Naive B cell (primary cell): Measurements from ENCODE around the gene KMT2C. TPM values are rescaled to one million over a fixed set of nuclear protein-coding genes. Genes with fewer than 3 reads are reported as not detected.
A peak's percentile ranks its signal among the peaks of the same experiment; 100 is the strongest.
"Not testable (repeated sequence)": the region's sequence is repeated elsewhere in the genome, so short reads cannot be mapped to it uniquely, and the experiment has no call there.

Experiments
- ATAC-seq, 2 donors: fragments of 150-1000 bp; cut with Tn5 transposase; 2 replicates each; pipeline ENCODE4 v1.10.0; 2021; ENCODE audit warnings: low read depth in 2 of 2, mild to moderate bottlenecking in 2 of 2, moderate library complexity in 2 of 2
- DNase-seq: peaks from one replicate; pipeline ENCODE4 v3.0.0; 2022
- H3K27ac Mint-ChIP-seq, 6 donors: one replicate each; pipeline ENCODE4 v1.8.0; 2020 to 2022; ENCODE audit warnings: mild to moderate bottlenecking in 6 of 6, mixed read lengths in 6 of 6, moderate library complexity in 5 of 6, inconsistent platforms in 2 of 6
- H3K27me3 Mint-ChIP-seq, 3 donors: one replicate each; pipeline ENCODE4 v1.8.0; 2021 to 2022; ENCODE audit warnings: mixed read lengths in 3 of 3, mild to moderate bottlenecking in 1 of 3
- H3K36me3 Mint-ChIP-seq, 2 donors: one replicate each; pipeline ENCODE4 v1.8.0; 2020 to 2022; ENCODE audit warnings: mixed read lengths in 2 of 2, inconsistent platforms in 1 of 2, mild to moderate bottlenecking in 1 of 2
- H3K4me1 Mint-ChIP-seq, 3 donors: one replicate each; pipeline ENCODE4 v1.8.0; 2020 to 2022; ENCODE audit warnings: mixed read lengths in 3 of 3, inconsistent platforms in 1 of 3, mild to moderate bottlenecking in 1 of 3, moderate library complexity in 1 of 3
- H3K4me3 Mint-ChIP-seq, 8 donors: one replicate each; pipeline ENCODE4 v1.8.0; 2020 to 2022; ENCODE audit warnings: mild to moderate bottlenecking in 8 of 8, mixed read lengths in 8 of 8, moderate library complexity in 8 of 8, inconsistent platforms in 2 of 8
- H3K9me3 Mint-ChIP-seq, 7 donors: one replicate each; pipeline ENCODE4 v1.8.0; 2020 to 2022; ENCODE audit warnings: mixed read lengths in 7 of 7, mild to moderate bottlenecking in 5 of 7, inconsistent platforms in 2 of 7, moderate library complexity in 1 of 7
- polyA plus RNA-seq, 6 donors: library from polyadenylated mRNA; unstranded; fragments of 300-500 nt; fragmentation: Illumina TruSeq; gene quantifications; one replicate each; pipeline ENCODE4 v1.2.3, GENCODE V29; 2021; ENCODE audit warnings: low read depth in 6 of 6

The KMT2C gene
- polyA plus RNA-seq, 6 donors from 2014 or later: 9.3 to 34.0 (median 16.3) TPM

DNA sequence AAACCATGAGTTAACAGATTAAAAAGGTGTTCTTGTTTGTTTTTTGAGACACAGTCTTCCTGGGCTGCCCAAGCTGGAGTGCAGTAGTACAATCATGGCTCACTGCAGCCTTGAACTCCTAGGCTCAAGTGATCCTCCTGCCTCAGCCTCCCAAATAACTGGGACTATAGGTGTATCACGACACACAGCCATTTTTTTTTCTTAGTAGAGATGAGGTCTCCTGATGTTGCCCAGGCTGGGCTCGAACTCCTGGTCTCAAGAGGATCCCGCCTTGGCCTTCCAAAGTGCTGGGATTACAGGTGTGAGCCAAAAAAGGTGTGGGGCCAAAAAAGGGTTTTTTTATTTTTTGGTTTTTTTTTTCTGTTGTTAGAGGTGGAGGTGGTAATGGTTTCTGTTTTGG, 29.3 kb downstream of the KMT2C start:
- Mint-ChIP-seq H3K4me1 (peaks cover 4 to 34% (median 10%) of the 10 kb centered on the region in 3 donors), H3K27me3 (no peaks in the 10 kb centered on the region), H3K27ac (no peak overlapping the region), H3K9me3 (peaks cover 0 to 37% (median 23%) of the 10 kb centered on the region in 7 donors), H3K4me3 (no peak overlapping the region), H3K36me3 (no peaks in the 10 kb centered on the region)
- no peak for DNase-seq
- peak in 1 of 2 donors; percentile 18 for ATAC-seq

DNA sequence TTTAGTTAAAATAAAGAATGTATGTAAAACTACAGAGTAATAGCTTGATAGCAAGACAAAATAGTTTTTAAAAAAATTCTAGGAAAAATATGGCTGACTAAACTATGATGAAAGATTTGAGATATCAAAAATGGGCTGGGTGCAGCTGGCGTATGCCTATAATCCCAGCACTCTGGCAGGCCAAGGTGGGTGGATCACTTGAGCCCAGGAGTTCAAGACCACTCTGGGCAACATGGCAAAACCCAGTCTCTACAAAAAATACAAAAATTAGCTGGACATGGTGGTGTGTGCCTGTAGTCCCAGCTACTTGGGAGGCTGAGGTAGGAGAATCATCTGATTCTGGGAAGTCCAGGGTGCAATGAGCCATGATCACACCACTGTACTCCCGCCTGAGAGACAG, 29.8 kb downstream of the KMT2C start:
- ATAC-seq: peak; percentile 10 to 14
- not testable (repeated sequence) for H3K4me3 Mint-ChIP-seq, H3K36me3 Mint-ChIP-seq, DNase-seq, H3K27me3 Mint-ChIP-seq
- Mint-ChIP-seq H3K9me3 (peaks cover 0 to 35% (median 23%) of the 10 kb centered on the region in 7 donors), H3K4me1 (peaks cover 0 to 30% (median 5%) of the 10 kb centered on the region in 3 donors), H3K27ac (peak overlapping the region in 1 of 6 donors; percentile 9)

DNA sequence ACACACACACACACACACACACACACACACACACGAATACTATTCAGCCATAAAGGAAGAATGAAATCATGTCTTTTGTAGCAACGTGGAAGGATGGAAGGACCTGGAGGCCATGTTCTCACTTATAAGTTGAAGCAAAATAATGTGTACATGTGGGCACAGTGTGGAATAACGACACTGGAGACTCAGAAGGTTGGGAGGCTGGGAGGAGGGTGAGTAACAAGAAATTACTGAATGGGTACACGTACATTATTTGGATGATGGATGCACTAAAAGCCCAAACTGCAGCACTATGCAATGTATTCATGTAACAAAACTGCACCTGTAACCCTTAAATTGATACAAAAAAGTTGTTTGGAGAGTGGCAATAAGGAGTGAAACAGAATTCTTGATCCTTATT, 32.1 kb downstream of the KMT2C start:
- Mint-ChIP-seq H3K4me3 (no peak overlapping the region), H3K27me3 (no peaks in the 10 kb centered on the region), H3K4me1 (peaks cover 7 to 34% (median 17%) of the 10 kb centered on the region in 3 donors), H3K9me3 (peaks cover 0 to 33% (median 23%) of the 10 kb centered on the region in 7 donors), H3K27ac (no peak overlapping the region), H3K36me3 (no peaks in the 10 kb centered on the region)
- ATAC-seq (no peak), DNase-seq (no peak)

DNA sequence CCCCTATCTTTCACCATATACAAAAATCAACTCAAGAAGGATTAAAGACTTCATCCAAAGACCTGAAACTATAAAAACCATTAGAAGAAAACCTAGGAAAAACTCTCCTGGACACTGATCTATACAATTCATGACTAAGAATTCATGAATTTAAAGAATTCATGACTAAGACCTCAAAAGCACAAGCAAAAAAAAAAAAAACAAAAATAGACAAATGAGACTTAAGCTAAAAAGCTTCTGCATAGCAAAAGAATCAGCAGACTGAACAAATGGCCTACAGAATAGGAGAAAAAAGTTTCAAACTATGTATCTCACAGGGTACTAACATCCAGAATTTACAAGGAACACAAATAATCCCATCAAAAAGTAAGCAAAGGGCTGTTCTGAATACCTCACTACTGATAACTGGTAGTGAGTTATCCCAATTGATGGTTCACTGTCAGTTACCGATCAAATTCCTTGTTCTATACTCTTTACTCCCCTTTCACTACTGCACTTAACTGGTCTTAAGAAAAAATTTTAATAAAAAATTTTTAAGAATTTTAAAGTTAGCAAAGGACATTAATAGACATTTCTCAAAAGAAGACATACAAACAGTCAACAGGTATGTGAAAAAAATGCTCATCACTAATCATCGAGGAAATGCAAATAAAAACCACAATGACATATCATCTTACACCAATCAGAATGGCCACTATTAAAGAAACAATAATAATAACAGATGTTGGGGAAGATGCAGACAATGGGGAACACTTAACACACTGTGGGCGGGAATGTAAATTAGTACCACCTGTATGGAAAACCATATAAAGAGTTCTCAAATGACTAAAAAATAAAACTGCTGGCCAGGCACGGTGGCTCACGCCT, 33.2 kb downstream of the KMT2C start:
- Mint-ChIP-seq H3K9me3 (peaks cover 0 to 33% (median 23%) of the 10 kb centered on the region in 7 donors), H3K36me3 (no peaks in the 10 kb centered on the region), H3K4me1 (peaks cover 17 to 42% (median 28%) of the 10 kb centered on the region in 3 donors), H3K27ac (no peak overlapping the region), H3K4me3 (no peak overlapping the region), H3K27me3 (no peaks in the 10 kb centered on the region)
- ATAC-seq (no peak), DNase-seq (no peak)

DNA sequence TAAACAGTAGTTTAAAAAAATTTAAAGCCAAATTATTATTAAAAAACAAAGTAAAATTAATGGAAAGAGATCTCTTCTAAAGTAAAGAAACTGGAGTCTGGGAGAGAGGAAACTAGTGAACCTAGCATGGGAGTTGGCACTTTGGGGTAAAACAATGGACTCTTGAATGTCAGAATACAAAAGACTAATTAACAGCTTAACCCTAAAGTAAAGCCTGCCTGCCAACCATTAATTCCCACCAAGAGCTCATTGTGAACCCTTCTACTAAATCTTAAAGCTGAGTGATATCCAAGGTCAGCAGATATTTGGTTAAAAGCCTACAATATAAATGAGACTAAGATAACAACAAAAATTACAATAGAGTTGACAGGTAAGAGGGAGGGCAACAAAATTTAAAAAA, 36.5 kb downstream of the KMT2C start:
- Mint-ChIP-seq H3K36me3 (no peaks in the 10 kb centered on the region), H3K27ac (no peak overlapping the region), H3K4me1 (peaks cover 33 to 44% (median 42%) of the 10 kb centered on the region in 3 donors), H3K27me3 (no peaks in the 10 kb centered on the region), H3K9me3 (peaks cover 0 to 4% (median 0%) of the 10 kb centered on the region in 7 donors), H3K4me3 (no peak overlapping the region)
- ATAC-seq: no peak
- DNase-seq: no peak

DNA sequence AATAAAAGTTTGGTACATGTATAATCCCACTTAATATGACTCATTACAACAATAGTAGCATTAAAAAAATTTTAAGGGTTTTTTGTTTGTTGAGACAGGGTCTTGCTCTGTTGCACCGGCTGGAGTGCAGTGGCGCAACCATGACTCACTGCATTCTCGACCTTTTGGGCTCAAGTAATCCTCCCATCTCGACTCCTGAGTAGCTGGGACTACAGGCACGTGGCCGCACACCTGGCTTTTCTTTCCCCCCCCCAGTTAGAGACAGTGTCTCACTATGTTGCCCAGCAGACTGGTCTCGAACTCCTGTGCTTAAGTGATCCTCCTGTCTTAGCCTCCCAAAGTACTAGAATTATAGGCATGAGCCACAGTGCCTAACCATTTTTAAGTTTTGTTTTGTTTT, 40.7 kb downstream of the KMT2C start:
- Mint-ChIP-seq H3K4me3 (no peak overlapping the region), H3K36me3 (no peaks in the 10 kb centered on the region), H3K27ac (no peak overlapping the region), H3K9me3 (no peaks in the 10 kb centered on the region), H3K4me1 (peaks cover 42 to 76% (median 70%) of the 10 kb centered on the region in 3 donors), H3K27me3 (no peaks in the 10 kb centered on the region)
- ATAC-seq (no peak), DNase-seq (no peak)

DNA sequence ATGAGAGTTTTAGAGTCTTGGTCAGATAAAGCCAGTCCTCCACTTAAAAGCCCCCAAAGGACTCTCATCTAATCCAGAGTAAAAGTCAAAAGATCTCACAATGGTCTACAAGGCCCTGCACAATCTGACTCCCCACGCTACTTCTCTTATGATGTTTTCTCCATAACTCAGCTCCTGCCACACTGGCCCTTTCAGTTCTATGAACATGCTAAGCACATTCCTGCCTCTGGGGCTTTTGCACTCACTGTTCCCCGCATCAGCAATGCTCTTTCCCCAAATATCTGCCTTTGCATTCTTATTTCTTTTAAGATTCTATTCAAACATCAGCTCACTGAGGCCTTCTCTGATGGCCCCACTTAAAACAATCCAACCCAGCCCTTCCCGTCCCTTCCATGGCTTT, 41.6 kb downstream of the KMT2C start:
- not testable (repeated sequence) for H3K36me3 Mint-ChIP-seq, H3K27me3 Mint-ChIP-seq, DNase-seq, H3K4me3 Mint-ChIP-seq, H3K9me3 Mint-ChIP-seq
- peak; percentile 20 to 24 for ATAC-seq
- Mint-ChIP-seq H3K4me1 (peaks cover 44 to 76% (median 69%) of the 10 kb centered on the region in 3 donors), H3K27ac (peak overlapping the region in 4 of 6 donors; percentile 1 to 72 (median 18))

DNA sequence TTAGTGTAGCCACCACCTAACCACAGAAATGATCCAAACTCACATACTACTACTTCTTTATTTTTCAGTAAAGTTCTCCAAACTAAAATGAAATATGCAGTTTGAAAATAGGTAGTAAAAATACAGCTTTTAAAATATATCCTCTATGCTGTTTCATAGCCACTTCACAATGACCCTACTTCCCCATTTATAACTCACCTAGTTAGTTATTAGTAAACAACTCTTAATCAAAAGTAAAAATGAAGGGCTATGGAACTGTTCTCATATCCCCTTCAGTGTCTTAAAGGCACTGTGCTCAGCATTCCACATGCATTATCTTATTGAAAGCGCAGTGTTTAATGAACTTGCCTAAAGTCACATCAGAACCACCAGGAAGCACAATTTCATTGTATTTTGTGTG, 43.5 kb downstream of the KMT2C start:
- Mint-ChIP-seq H3K36me3 (no peaks in the 10 kb centered on the region), H3K27ac (peak overlapping the region in 3 of 6 donors; percentile 23 to 73 (median 61)), H3K4me1 (peaks cover 31 to 61% (median 53%) of the 10 kb centered on the region in 3 donors), H3K4me3 (peak overlapping the region in 4 of 8 donors; percentile 11 to 53 (median 13)), H3K9me3 (peaks cover 0 to 6% (median 0%) of the 10 kb centered on the region in 7 donors), H3K27me3 (no peaks in the 10 kb centered on the region)
- DNase-seq: no peak
- ATAC-seq: peak; percentile 52 to 53

DNA sequence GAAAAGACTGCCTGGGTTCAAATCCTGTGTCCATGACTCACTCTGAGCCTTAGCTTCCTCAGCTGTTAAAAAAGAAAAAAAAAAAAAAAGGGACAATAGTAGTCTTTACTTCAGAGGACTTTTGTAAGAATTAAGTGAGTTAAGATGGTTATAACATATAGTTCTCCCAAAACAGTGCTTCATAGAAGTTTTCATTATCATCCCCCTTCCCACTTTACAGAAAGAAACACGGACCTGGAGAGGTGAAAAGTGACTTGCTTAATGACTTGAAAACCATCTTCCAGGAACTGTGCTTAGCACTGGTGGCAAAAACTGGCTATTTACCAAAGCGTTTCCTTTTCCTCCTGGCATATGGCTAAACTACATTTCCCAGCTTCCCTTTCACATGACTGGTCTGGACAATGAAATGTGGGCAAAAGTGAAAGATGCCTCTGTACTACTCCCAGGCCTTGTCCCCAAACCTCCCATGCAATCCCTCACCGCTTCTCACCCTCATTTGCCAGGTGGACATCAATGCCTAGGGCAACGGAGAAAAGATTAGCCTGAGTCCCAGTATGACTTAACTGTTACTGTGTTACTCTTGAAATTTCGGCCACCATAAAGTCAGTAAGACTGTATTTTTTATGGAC, 49.6 kb downstream of the KMT2C start:
- DNase-seq, H3K4me3 Mint-ChIP-seq, H3K27me3 Mint-ChIP-seq, H3K36me3 Mint-ChIP-seq: not testable (repeated sequence)
- peak in 1 of 2 donors; percentile 21 for ATAC-seq
- H3K9me3 Mint-ChIP-seq: peaks cover 0 to 11% (median 4%) of the 10 kb centered on the region in 7 donors
- H3K4me1 Mint-ChIP-seq: peaks cover 15 to 28% (median 21%) of the 10 kb centered on the region in 3 donors
- H3K27ac Mint-ChIP-seq: peak overlapping the region in 2 of 6 donors; percentile 27 to 35

DNA sequence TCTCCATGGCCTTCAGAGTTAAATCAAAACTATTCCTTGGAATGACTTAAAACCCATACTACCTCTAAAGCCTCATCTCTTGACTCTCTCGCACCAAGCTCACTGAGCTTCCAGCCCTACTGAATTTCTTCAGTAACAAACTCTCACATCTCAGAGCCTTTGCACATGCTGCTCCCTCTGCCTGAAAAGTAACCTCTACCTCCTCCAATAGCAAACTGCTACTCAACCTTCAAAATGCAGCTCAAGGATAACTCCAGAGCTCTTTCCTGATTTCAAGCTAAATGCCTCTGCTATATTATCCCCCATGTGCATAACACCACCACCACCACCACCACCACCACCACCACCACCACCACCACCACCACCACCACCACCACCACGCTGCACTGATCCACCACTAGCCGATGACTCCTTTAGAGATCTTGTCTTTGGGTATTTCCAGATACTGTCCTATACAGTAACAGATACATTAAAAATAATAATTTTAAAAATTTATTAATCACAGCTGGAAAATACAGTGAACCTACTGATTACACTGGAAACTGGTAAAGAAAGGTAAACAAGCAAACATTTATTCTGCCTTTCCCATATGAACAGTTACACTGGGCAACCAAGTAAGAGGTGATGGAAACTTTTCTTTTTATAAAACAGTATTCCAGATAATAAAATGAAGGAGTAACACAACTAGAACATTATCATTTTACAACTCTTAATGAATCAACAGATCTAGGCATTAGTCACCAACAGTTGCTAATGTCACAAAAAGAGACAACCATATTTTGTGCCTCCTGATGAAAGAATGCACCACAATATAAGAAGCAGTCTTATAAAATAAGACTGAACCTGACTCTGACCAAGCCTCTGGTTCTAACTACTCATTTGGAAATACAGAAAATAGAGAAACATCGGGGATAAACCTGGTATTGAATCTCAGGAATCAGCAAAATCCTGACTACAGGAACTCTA, 51.3 kb downstream of the KMT2C start:
- Mint-ChIP-seq H3K4me1 (peaks cover 17 to 26% (median 24%) of the 10 kb centered on the region in 3 donors), H3K9me3 (peaks cover 0 to 11% (median 4%) of the 10 kb centered on the region in 7 donors)
- ATAC-seq, DNase-seq, H3K36me3 Mint-ChIP-seq, H3K27me3 Mint-ChIP-seq, H3K27ac Mint-ChIP-seq, H3K4me3 Mint-ChIP-seq: not testable (repeated sequence)

DNA sequence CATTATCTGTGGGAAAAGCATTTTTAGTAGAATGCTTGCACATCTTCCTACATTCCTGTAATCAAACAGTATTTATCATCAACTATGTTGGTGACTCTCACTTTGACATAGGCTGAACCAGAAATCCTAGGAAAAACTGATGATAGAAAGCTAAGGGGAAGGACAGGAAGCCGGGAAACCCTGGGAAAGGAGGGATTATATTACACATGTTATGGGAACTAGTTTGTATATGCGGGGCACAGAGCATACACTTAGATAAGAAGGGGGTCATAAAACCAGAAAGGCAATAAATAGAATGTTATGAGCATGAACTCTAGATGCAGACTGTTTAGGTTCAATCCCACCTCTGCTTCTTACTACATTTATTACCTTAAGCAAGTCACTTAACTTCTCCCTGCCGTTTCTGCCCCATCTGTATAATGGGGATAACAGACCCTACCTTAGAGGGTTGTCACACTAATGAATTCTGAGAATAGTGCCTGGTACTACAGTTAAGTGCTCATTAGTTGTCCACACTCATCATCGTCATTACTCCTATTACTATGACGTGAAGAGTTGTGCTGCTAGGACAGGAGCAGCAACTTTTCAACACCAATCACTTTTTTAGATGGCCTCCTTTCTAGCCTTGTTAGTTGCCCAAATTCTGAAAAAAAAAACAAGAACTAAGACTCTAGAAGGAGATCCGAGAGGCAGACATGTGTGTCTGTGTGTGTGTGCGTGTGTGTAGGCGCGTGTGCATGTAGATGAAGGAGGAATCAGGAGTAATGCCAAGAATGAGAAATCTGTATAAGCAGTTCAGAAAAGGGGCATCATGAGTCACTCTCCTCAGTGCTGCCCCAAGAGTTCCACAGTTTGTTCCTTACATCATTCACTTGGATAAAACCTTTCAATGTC, 52.2 kb downstream of the KMT2C start:
- ATAC-seq (no peak), DNase-seq (no peak)
- H3K4me3 Mint-ChIP-seq: no peak overlapping the region
- no peaks in the 10 kb centered on the region for H3K36me3 Mint-ChIP-seq
- H3K9me3 Mint-ChIP-seq: peaks cover 0 to 11% (median 4%) of the 10 kb centered on the region in 7 donors
- H3K27me3 Mint-ChIP-seq: no peaks in the 10 kb centered on the region
- H3K27ac Mint-ChIP-seq: no peak overlapping the region
- H3K4me1 Mint-ChIP-seq: peaks cover 24 to 32% (median 28%) of the 10 kb centered on the region in 3 donors

DNA sequence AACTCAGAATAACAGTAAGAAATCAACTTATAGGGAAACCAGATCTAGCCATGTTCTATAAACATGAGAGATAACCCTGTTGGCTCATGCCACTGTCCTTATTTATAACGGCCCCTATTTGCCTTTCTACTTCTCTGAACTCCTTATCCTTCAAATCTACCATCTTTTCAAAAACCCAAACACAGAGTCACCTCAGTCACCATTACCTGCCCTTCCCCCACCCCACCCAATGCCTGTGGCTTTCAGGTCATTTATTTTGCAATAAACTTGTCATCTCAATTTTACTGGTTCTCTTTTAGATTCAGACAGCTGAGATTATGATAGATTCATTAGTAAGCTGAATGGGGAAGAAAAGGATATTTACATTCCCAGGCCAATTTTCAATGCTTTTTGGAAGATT, 53.6 kb downstream of the KMT2C start:
- no peak for ATAC-seq
- H3K4me3 Mint-ChIP-seq: no peak overlapping the region
- H3K27ac Mint-ChIP-seq: no peak overlapping the region
- H3K36me3 Mint-ChIP-seq: no peaks in the 10 kb centered on the region
- H3K27me3 Mint-ChIP-seq: no peaks in the 10 kb centered on the region
- peaks cover 0 to 10% (median 5%) of the 10 kb centered on the region in 7 donors for H3K9me3 Mint-ChIP-seq
- DNase-seq: no peak
- H3K4me1 Mint-ChIP-seq: peaks cover 24 to 35% (median 33%) of the 10 kb centered on the region in 3 donors
